HepG2 (cell line): ENCODE measurements around the gene SDHAF1. TPM values are rescaled to one million over a fixed set of nuclear protein-coding genes. Genes with fewer than 3 reads are reported as not detected.
A peak's percentile ranks its signal among the peaks of the same experiment; 100 is the strongest.

Experiments
- ATAC-seq: fragments of 200-7000 bp; cut with Tn5 transposase; 3 replicates; pipeline ENCODE4 v1.9.1; 2020; ENCODE audit warnings: mild to moderate bottlenecking, moderate library complexity
- Bru-seq: library from RNA; stranded (reverse); fragments of 400-500 nt; gene quantifications from one replicate; lab custom pipeline; 2021; lab: Mats Ljungman, UMichigan
- BruChase-seq, 2 experiments: library from RNA; stranded (reverse); fragments of 400-500 nt; gene quantifications; one replicate each; lab custom pipeline; 2021; lab: Mats Ljungman, UMichigan
- BruUV-seq: library from RNA; stranded (reverse); fragments of 400-500 nt; replicated peaks from 2 replicates; lab custom pipeline; 2021; lab: Mats Ljungman, UMichigan
- CTCF ChIA-PET: fragments of 300-600 bp; formaldehyde crosslinking; extraction: SDS; loops from one replicate; lab custom pipeline; 2021; ENCODE audit warnings: low total read pairs, inconsistent platforms, low intra/inter-chr PET ratio; lab: Yijun Ruan, JAX
- POLR2A ChIA-PET: fragments of 350-600 bp; sonication (Branson Sonifier 250); formaldehyde crosslinking; loops from one replicate; lab custom pipeline; 2020; ENCODE audit warnings: antibody characterized with exemption, inconsistent platforms; lab: Yijun Ruan, JAX
- DNase-seq: peaks from one replicate; pipeline ENCODE4 v3.0.0-alpha.2; 2015; ENCODE audit warnings: low spot score
- FAIRE-seq: peaks from 3 replicates; lab custom pipeline; 2011; peaks lifted over from hg19 to GRCh38; lab: Jason Lieb, UNC
- H2AFZ ChIP-seq: one replicate; pipeline ENCODE4 v1.6.1; 2011; ENCODE audit warnings: low read length, inconsistent platforms
- H3K27ac ChIP-seq: fragments of 300-600 bp; 3 replicates; pipeline ENCODE4 v1.8.0; 2011; ENCODE audit warnings: mixed run types, mild to moderate bottlenecking, mixed read lengths, low read length, inconsistent platforms; ENCODE audit not compliant: insufficient read depth; ENCODE audit errors: extremely low read length
- H3K27me3 ChIP-seq, 2 experiments: fragments of 200-600 bp in 1 of 2; 2 replicates in 1 of 2; 3 replicates in 1 of 2; pipeline versions ENCODE4 v1.6.0 to v1.8.0; 2011; ENCODE audit warnings: low read length in 2 of 2, mild to moderate bottlenecking in 2 of 2, moderate library complexity in 2 of 2, inconsistent platforms in 1 of 2; ENCODE audit not compliant: insufficient read depth in 2 of 2, control insufficient read depth in 1 of 2
- H3K36me3 ChIP-seq, 2 experiments: fragments of 200-600 bp in 1 of 2; replicated peaks in 1 of 2; 2 replicates in 1 of 2; 3 replicates in 1 of 2; pipeline versions ENCODE4 v1.5.1 to v1.8.0; 2011; ENCODE audit warnings: low read length in 2 of 2, inconsistent platforms in 1 of 2; ENCODE audit not compliant: insufficient read depth in 2 of 2, control insufficient read depth in 1 of 2
- H3K4me1 ChIP-seq: 2 replicates; pipeline ENCODE4 v1.5.1; 2012; ENCODE audit warnings: low read length, inconsistent platforms; ENCODE audit not compliant: insufficient read depth
- H3K4me2 ChIP-seq: 2 replicates; pipeline ENCODE4 v1.6.0; 2011; ENCODE audit warnings: low read depth, low read length, inconsistent platforms
- H3K4me3 ChIP-seq, 3 experiments: fragments of 200-600 bp in 1 of 3; sonication (generic), shearing (Covaris generic) in 1 of 3; replicated peaks in 1 of 3; 2 replicates each; pipeline ENCODE4 v1.5.1; 2011 to 2016; ENCODE audit warnings: low read length in 3 of 3, inconsistent platforms in 2 of 3, low read depth in 2 of 3, mild to moderate bottlenecking in 2 of 3, control low read depth in 1 of 3, mixed read lengths in 1 of 3; ENCODE audit not compliant: insufficient read depth in 1 of 3
- H3K79me2 ChIP-seq: one replicate; pipeline ENCODE4 v1.6.1; 2011; ENCODE audit warnings: low read length, inconsistent platforms; ENCODE audit not compliant: insufficient read depth
- H3K9ac ChIP-seq: 2 replicates; pipeline ENCODE4 v1.6.0; 2011; ENCODE audit warnings: mild to moderate bottlenecking, low read depth, low read length, inconsistent platforms; ENCODE audit not compliant: insufficient read depth
- H3K9me3 ChIP-seq: 2 replicates; pipeline ENCODE4 v1.5.1; 2012; ENCODE audit warnings: mild to moderate bottlenecking, low read length
- H4K20me1 ChIP-seq: 2 replicates; pipeline ENCODE4 v1.6.0; 2011; ENCODE audit warnings: inconsistent platforms, mild to moderate bottlenecking, low read length, moderate library complexity; ENCODE audit not compliant: insufficient read depth
- HNF1A ChIP-seq, 2 experiments: sonication (generic) in 1 of 2; formaldehyde crosslinking in 1 of 2; IDR thresholded peaks; 2 replicates each; pipeline versions ENCODE4 v1.4.0 to v1.6.1; 2016 to 2020; ENCODE audit warnings: borderline replicate concordance in 1 of 2, low read depth in 1 of 2, mild to moderate bottlenecking in 1 of 2, missing genetic modification reagents in 1 of 2
- NFAT5 ChIP-seq: sonication (generic); formaldehyde crosslinking; IDR thresholded peaks from 2 replicates; pipeline ENCODE4 v1.4.0; 2020; ENCODE audit warnings: missing genetic modification reagents
- PLRG1 ChIP-seq: fragments of 450-650 bp; conservative IDR thresholded peaks from 2 replicates; pipeline ENCODE4 v1.6.1; 2016
- ZNF552 ChIP-seq: sonication (generic); formaldehyde crosslinking; IDR thresholded peaks from 2 replicates; pipeline ENCODE4 v1.9.0; 2022; ENCODE audit warnings: missing genetic modification reagents, mild to moderate bottlenecking, borderline replicate concordance
- WGBS: methylation state at CpG from one replicate; pipeline ENCODE4 v1.1.6; 2017; ENCODE audit warnings: low lambda C conversion rate; 5-methylcytosine and 5-hydroxymethylcytosine counted together
- in situ Hi-C: cut with HindIII; loops from 2 replicates; pipeline ENCODE4 v1.10.0; 2017; ENCODE audit warnings: low pct_unique_long_range_greater_than_20kb; ENCODE audit not compliant: extremely low pct_ligation_motif_present
- intact Hi-C: fragments of 100-400 bp; cut with micrococcal nuclease; formaldehyde crosslinking; loops from one replicate; pipeline ENCODE4 v1.10.0; 2022; ENCODE audit not compliant: unreplicated experiment
- long read RNA-seq, 2 experiments: library from RNA in 1 of 2; library from polyadenylated mRNA in 1 of 2; stranded (forward) in 1 of 2; unstranded in 1 of 2; transcript quantifications; one replicate each; pipeline ENCODE4 v2.0.0, GENCODE V29; 2019 to 2022
- polyA minus RNA-seq, 3 experiments: library from RNA; depleted of rRNA, polyadenylated mRNA; stranded (reverse); fragments of >200 nt; gene quantifications; 2 replicates each; pipeline ENCODE4 v1.2.3, GENCODE V29; 2011; ENCODE audit warnings: low replicate concordance in 1 of 3
- polyA plus RNA-seq, 8 experiments: library from polyadenylated mRNA; depleted of rRNA in 3 of 8; stranded (reverse) in 7 of 8; unstranded in 1 of 8; fragments of >200 nt; fragmentation: Illumina TruSeq in 4 of 8; extraction: Trizol in 4 of 8; gene quantifications; 2 replicates each; pipeline versions ENCODE4 v1.2.1 to v1.2.3, GENCODE V29; 2011 to 2016; ENCODE audit warnings: low read depth in 4 of 8, missing spikeins in 1 of 8, mixed read lengths in 1 of 8; ENCODE audit not compliant: insufficient read depth in 1 of 8
- total RNA-seq, 5 experiments: library from RNA; depleted of rRNA; stranded (reverse); fragments of >200 nt; fragmentation: Illumina TruSeq; extraction: Trizol; gene quantifications; 2 replicates each; pipeline ENCODE4 v1.2.3, GENCODE V29; 2016; ENCODE audit warnings: low read depth in 1 of 5

The SDHAF1 gene
- total RNA-seq (2016; rRNA removed; fragmentation: Illumina TruSeq; extraction: Trizol) (21.0 and 22.8 TPM in 2 replicates), polyA plus RNA-seq (2011; rRNA removed) (17.8 and 18.7 TPM in 2 replicates), polyA minus RNA-seq (2011; rRNA and poly(A)+ RNA removed; ENCODE audit: low replicate concordance) (6.1 and 13.8 TPM in 2 replicates), Bru-seq, nascent RNA (percentile 79 among the genes with signal in this experiment), BruChase-seq, experiment 1, labeled RNA remaining after a 6-hour chase (percentile 83 among the genes with signal in this experiment), BruChase-seq, experiment 2, labeled RNA remaining after a 2-hour chase (percentile 93 among the genes with signal in this experiment)
- 10.6 and 12.2 TPM in 2 replicates for total RNA-seq (2016; cell fraction: cytosol; rRNA removed; fragmentation: Illumina TruSeq; extraction: Trizol; ENCODE audit: low read depth)
- 20.9 and 21.2 TPM in 2 replicates for total RNA-seq (2016; cell fraction: insoluble cytoplasmic fraction; rRNA removed; fragmentation: Illumina TruSeq; extraction: Trizol)
- 21.9 and 24.8 TPM in 2 replicates for total RNA-seq (2016; cell fraction: membrane; rRNA removed; fragmentation: Illumina TruSeq; extraction: Trizol)
- 10.8 and 12.0 TPM in 2 replicates for total RNA-seq (2016; cell fraction: nucleus; rRNA removed; fragmentation: Illumina TruSeq; extraction: Trizol)
- 24.1 and 32.9 TPM in 2 replicates for polyA plus RNA-seq (2011; cell fraction: cytosol; rRNA removed)
- 16.2 and 17.2 TPM in 2 replicates for polyA plus RNA-seq (2011; cell fraction: nucleus; rRNA removed)
- 11.8 and 14.9 TPM in 2 replicates for polyA plus RNA-seq (2012)
- polyA plus RNA-seq (2016; cell fraction: cytosol; fragmentation: Illumina TruSeq; extraction: Trizol; ENCODE audit: low read depth): 10.2 and 10.4 TPM in 2 replicates
- polyA plus RNA-seq (2016; cell fraction: insoluble cytoplasmic fraction; fragmentation: Illumina TruSeq; extraction: Trizol; ENCODE audit: low read depth): 24.9 and 26.1 TPM in 2 replicates
- polyA plus RNA-seq (2016; cell fraction: membrane; fragmentation: Illumina TruSeq; extraction: Trizol; ENCODE audit: low read depth): 18.7 and 21.3 TPM in 2 replicates
- 17.9 and 19.2 TPM in 2 replicates for polyA plus RNA-seq (2016; cell fraction: nucleus; fragmentation: Illumina TruSeq; extraction: Trizol; ENCODE audit: insufficient read depth, low read depth)
- polyA minus RNA-seq (2011; cell fraction: cytosol; rRNA and poly(A)+ RNA removed): 7.8 and 9.5 TPM in 2 replicates
- polyA minus RNA-seq (2011; cell fraction: nucleus; rRNA and poly(A)+ RNA removed): 7.1 and 8.1 TPM in 2 replicates
- long read RNA-seq, experiment 1, transcript SDHAF1-201 (1 exons, 1,117 nt): major isoform, 54 of 54 reads
- long read RNA-seq, experiment 1, partial matches to known transcripts: 0 of 54 reads
- long read RNA-seq, experiment 1, other reads (novel, unspliced or antisense): 0 of 54 reads
- long read RNA-seq, experiment 2, transcript SDHAF1-201 (1 exons, 1,117 nt): major isoform, 65 of 65 reads
- long read RNA-seq, experiment 2, partial matches to known transcripts: 0 of 65 reads
- long read RNA-seq, experiment 2, other reads (novel, unspliced or antisense): 0 of 65 reads

GRCh38 chr19:35995048-35995993 lies at the start of gene SDHAF1:
Gene SDHAF1 (plus strand): TSS chr19:35995188. CDS start chr19:35995275, 87 bp downstream.
- Histone ChIP-seq H3K79me2 (peaks cover 24% of the 10 kb centered on the region), H3K4me2 (peak within 1 kb of the TSS; percentile 96), H3K4me1 (peaks cover 56% of the 10 kb centered on the region), H3K9ac (peak within 1 kb of the TSS; percentile 86), H4K20me1 (peaks cover 9% of the 10 kb centered on the region), H2AFZ (no peak within 1 kb of the TSS), H3K27ac (peak within 1 kb of the TSS; percentile 84), H3K4me3 (peak within 1 kb of the TSS; percentile 85 to 99 (median 86)), H3K36me3 (peaks cover 5 to 9% of the 10 kb centered on the region in 2 experiments; a peak in 2 of 5 replicates), H3K27me3 (no peaks in the 10 kb centered on the region), H3K9me3 (no peaks in the 10 kb centered on the region)
- ATAC-seq: peak; percentile 87
- WGBS: 1% methylated on average over 25 of the region's 97 CpGs
- CTCF ChIA-PET: no interaction called here
- TSS peak; percentile 66 for BruUV-seq
- DNase-seq: peak; percentile 90
- in situ Hi-C loops: loop anchor here (5.0 kb wide), 1 partner anchor 57 kb away; the partner anchor contains the start of genes THAP8 and WDR62
- POLR2A ChIA-PET: interaction anchor here (0.7 to 2.2 kb wide), 5 partner anchors 8 to 175 kb away, joined by 3 to 8 read pairs (median 4); partner anchors contain the start of genes POLR2I, SYNE4 and TBCB
- peak; percentile 92 for FAIRE-seq
- intact Hi-C loops: loop anchor here (5.0 kb wide), 1 partner anchor 57 kb away; the partner anchor contains the start of genes THAP8 and WDR62
- TF ChIP-seq HNF1A (IDR thresholded peaks at IDR 0.05; ENCODE audit: low read depth) (no peak), HNF1A (CRISPR knock-in tag; IDR thresholded peaks at IDR 0.05; ENCODE audit: borderline replicate concordance) (no peak; the same call in none of the 2 replicates), ZNF552 (peak; percentile 93), NFAT5 (CRISPR knock-in tag) (no peak; the same call in 1 of the 2 replicates), PLRG1 (no peak)
